Smooth muscle cell (in vitro differentiated cells): ENCODE measurements around the gene ATP6V0E2. TPM values are rescaled to one million over a fixed set of nuclear protein-coding genes. Genes with fewer than 3 reads are reported as not detected.

Experiments used
- DNase-seq: peaks from one replicate; lab custom pipeline; 2025; ENCODE audit not compliant: unreplicated experiment; lab: John Stamatoyannopoulos, UW
- H2AFZ ChIP-seq: fragments of 200-600 bp; sonication (generic); 2 replicates; pipeline ENCODE4 v1.6.0; 2016; ENCODE audit warnings: antibody characterized with exemption, low read depth, mild to moderate bottlenecking
- H3F3A ChIP-seq: fragments of 200-600 bp; sonication (generic); 2 replicates; pipeline ENCODE4 v1.6.0; 2017; ENCODE audit warnings: antibody characterized with exemption, low read depth
- H3K27ac ChIP-seq: fragments of 200-600 bp; sonication (generic); 2 replicates; pipeline ENCODE4 v1.5.1; 2016; ENCODE audit warnings: low read depth, mild to moderate bottlenecking
- H3K27me3 ChIP-seq: fragments of 200-600 bp; sonication (generic); 2 replicates; pipeline ENCODE4 v1.6.1; 2016; ENCODE audit warnings: low read depth, mild to moderate bottlenecking
- H3K36me3 ChIP-seq: fragments of 200-600 bp; sonication (generic); 2 replicates; pipeline ENCODE4 v1.5.1; 2016; ENCODE audit warnings: low read depth
- H3K4me1 ChIP-seq: fragments of 200-600 bp; sonication (generic); 2 replicates; pipeline ENCODE4 v1.5.1; 2016; ENCODE audit warnings: low read depth
- H3K4me2 ChIP-seq: fragments of 200-600 bp; sonication (generic); 2 replicates; pipeline ENCODE4 v1.6.0; 2016; ENCODE audit warnings: mild to moderate bottlenecking
- H3K4me3 ChIP-seq: fragments of 200-600 bp; sonication (generic); 2 replicates; pipeline ENCODE4 v1.5.1; 2016; ENCODE audit warnings: mild to moderate bottlenecking
- H3K79me2 ChIP-seq: fragments of 200-600 bp; sonication (generic); 2 replicates; pipeline ENCODE4 v1.6.0; 2016; ENCODE audit warnings: low read depth, mild to moderate bottlenecking
- H3K9ac ChIP-seq: fragments of 200-600 bp; sonication (generic); 2 replicates; pipeline ENCODE4 v1.6.0; 2016; ENCODE audit warnings: low read depth
- H3K9me3 ChIP-seq: fragments of 200-600 bp; sonication (generic); replicated peaks from 2 replicates; pipeline ENCODE4 v1.5.1; 2016; ENCODE audit warnings: low read depth
- H4K20me1 ChIP-seq: fragments of 200-600 bp; sonication (generic); 2 replicates; pipeline ENCODE4 v1.6.0; 2016; ENCODE audit warnings: low read depth
- CTCF ChIP-seq: fragments of 200-600 bp; sonication (generic); IDR thresholded peaks from 2 replicates; pipeline ENCODE4 v1.5.1; 2017; ENCODE audit warnings: borderline replicate concordance, mild to moderate bottlenecking, antibody characterized with exemption; ENCODE audit not compliant: insufficient read depth, poor library complexity, severe bottlenecking
- WGBS: methylation state at CpG from one replicate; pipeline ENCODE4 v1.1.7; 2016; ENCODE audit warnings: low lambda C conversion rate; 5-methylcytosine and 5-hydroxymethylcytosine counted together
- polyA plus RNA-seq: library from polyadenylated mRNA; unstranded; fragments of >200 nt; fragmentation: Nextera tagmentation; extraction: Ambion mirVana; gene quantifications from 2 replicates; pipeline ENCODE4 v1.2.1, GENCODE V29; 2016
- total RNA-seq: library from RNA; depleted of rRNA; stranded (reverse); fragments of >200 nt; gene quantifications from 2 replicates; pipeline ENCODE4 v1.2.3, GENCODE V29; 2014

The ATP6V0E2 gene
- total and polyA plus RNA-seq, 2 experiments from 2014 or later, result 4.6 TPM

GRCh38 chr7:149879766-149880637, 6.2 kb downstream of the ATP6V0E2 start:
- no peak overlapping the region for H3K4me2 ChIP-seq
- no peak for TF ChIP-seq CTCF

DNA sequence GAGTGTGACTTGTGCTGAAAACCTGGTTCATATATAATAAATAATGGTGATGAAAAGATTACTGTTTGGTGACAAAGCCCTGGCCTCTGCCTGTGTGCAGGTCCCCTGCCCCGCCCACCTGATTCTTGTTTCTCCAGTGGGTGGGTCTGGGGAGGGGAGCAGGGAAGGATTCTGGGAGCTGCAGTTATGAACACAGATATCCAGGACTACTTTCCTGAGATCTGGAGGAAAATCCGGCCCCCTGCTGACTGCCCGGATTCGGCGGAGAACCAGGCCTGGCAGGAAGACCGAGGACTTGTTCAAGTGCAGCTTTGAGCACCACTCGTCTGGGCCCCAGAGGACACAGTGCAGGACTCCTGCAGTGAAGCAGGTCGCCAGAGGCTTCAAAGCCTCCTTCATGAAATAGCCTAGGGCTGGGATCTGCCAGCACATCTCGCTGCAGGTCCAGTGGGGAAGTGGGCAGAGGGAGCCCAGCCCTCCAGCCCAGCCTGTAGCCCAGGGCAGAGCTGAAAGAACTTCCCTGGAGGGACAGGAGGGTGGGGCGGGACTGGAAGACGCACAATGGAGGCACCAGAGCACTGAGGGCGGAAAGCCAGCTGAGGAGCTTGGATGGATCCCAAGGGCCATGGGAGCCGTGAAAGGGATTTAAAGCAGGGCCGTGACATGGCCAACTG, 7.0 kb downstream of the ATP6V0E2 start:
- Histone ChIP-seq H4K20me1 (no peaks in the 10 kb centered on the region), H3K4me1 (no peaks in the 10 kb centered on the region), H3K27me3 (no peaks in the 10 kb centered on the region), H3K36me3 (no peaks in the 10 kb centered on the region), H3K9ac (no peak overlapping the region), H3K27ac (no peak overlapping the region), H3K79me2 (no peaks in the 10 kb centered on the region), H2AFZ (no peak overlapping the region), H3F3A (no peaks in the 10 kb centered on the region), H3K4me2 (no peak overlapping the region), H3K9me3 (no peaks in the 10 kb centered on the region), H3K4me3 (no peak overlapping the region)
- TF ChIP-seq CTCF, result no peak
- 77% methylated on average over 13 of the region's 14 CpGs for WGBS
- DNase-seq, result no peak

More at GRCh38 chr7:149879766-149880637, 6.2 kb downstream of the ATP6V0E2 start:
- WGBS, result 89% methylated on average over 16 of the region's 16 CpGs
- Histone ChIP-seq H2AFZ (no peak overlapping the region), H3K27me3 (peaks cover 2% of the 10 kb centered on the region), H3K36me3 (no peaks in the 10 kb centered on the region), H3K9me3 (no peaks in the 10 kb centered on the region), H3K9ac (no peak overlapping the region), H3K27ac (no peak overlapping the region), H3K79me2 (no peaks in the 10 kb centered on the region), H4K20me1 (no peaks in the 10 kb centered on the region), H3F3A (no peaks in the 10 kb centered on the region), H3K4me1 (no peaks in the 10 kb centered on the region), H3K4me3 (no peak overlapping the region)
- no peak for DNase-seq

DNA sequence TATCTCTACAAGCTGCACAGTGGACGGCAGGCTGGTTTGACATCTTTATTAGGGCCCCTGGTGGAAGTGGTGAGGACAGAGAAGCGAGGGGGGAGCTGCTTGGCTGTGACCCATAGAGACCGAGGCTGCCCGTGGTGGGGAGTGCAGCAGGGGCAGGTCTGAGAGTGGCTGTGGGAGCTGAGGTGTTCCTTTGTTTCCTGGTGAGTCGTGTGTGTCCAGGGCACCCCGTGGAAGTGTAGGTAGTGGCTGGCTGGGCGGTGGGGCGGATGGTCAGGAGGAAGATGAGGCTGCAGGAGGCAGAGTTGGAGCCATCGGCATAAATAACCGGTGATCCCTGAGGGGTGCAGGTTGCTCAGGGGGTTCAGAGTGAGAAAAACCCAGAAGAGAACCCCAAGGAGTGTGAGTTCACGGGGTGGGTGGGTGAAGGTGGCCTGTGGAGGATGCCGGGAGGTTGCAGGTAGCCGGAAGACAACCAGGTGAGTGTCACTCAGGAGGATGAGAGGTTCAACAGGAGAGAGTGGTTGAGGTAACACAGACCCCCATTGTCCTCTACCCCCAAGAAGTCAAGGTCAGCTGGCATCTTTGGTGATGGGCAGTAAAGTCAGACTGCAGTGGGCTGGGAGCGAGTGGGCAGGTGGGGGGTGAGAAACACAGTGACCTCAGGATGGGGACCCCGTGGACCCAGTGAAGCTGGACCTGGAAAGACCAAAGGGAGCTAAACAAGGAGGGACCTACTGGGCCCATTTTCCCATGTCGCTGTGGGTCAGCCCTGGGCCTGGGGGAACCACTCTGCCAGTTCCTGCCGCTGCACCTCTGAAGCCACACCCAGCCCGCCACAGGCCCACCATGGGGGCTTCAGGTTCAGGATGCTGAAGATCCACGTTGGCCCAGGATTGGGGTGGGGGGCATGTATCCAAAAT, 7.8 kb downstream of the ATP6V0E2 start:
- Histone ChIP-seq H2AFZ (no peak overlapping the region), H3K27ac (no peak overlapping the region), H3K79me2 (no peaks in the 10 kb centered on the region), H4K20me1 (no peaks in the 10 kb centered on the region), H3K27me3 (no peaks in the 10 kb centered on the region), H3K4me2 (no peak overlapping the region), H3K4me1 (no peaks in the 10 kb centered on the region), H3K9ac (no peak overlapping the region), H3F3A (no peaks in the 10 kb centered on the region), H3K9me3 (no peaks in the 10 kb centered on the region), H3K36me3 (no peaks in the 10 kb centered on the region), H3K4me3 (no peak overlapping the region)
- 82% methylated on average over 19 of the region's 19 CpGs for WGBS
- TF ChIP-seq CTCF, result no peak
- DNase-seq, result no peak
